GM06990 (cell line): ENCODE measurements around the gene FEZF1.

Experiments
- DNase-seq: peaks from one replicate; pipeline ENCODE4 v3.0.0-alpha.2; 2011; ENCODE audit not compliant: insufficient read length; ENCODE audit errors: extremely low read depth
- H3K27me3 ChIP-seq: replicated peaks from 2 replicates; pipeline ENCODE4 v1.6.0; 2011; ENCODE audit warnings: low read length; ENCODE audit not compliant: control insufficient read depth, insufficient read depth
- H3K36me3 ChIP-seq: 2 replicates; pipeline ENCODE4 v1.5.1; 2011; ENCODE audit warnings: low read length; ENCODE audit not compliant: control insufficient read depth, insufficient read depth
- H3K4me3 ChIP-seq: replicated peaks from 2 replicates; pipeline ENCODE4 v1.5.1; 2011; ENCODE audit warnings: low read depth, mild to moderate bottlenecking, control low read depth, low read length
- TF ChIP-seq, protein P1 (sequence below): IDR thresholded peaks from 2 replicates; pipeline ENCODE4 v1.5.1; 2011; ENCODE audit warnings: low read length, control low read depth, mild to moderate bottlenecking, inconsistent platforms; ENCODE audit not compliant: insufficient read depth, poor library complexity, severe bottlenecking

Gene FEZF1

DNA sequence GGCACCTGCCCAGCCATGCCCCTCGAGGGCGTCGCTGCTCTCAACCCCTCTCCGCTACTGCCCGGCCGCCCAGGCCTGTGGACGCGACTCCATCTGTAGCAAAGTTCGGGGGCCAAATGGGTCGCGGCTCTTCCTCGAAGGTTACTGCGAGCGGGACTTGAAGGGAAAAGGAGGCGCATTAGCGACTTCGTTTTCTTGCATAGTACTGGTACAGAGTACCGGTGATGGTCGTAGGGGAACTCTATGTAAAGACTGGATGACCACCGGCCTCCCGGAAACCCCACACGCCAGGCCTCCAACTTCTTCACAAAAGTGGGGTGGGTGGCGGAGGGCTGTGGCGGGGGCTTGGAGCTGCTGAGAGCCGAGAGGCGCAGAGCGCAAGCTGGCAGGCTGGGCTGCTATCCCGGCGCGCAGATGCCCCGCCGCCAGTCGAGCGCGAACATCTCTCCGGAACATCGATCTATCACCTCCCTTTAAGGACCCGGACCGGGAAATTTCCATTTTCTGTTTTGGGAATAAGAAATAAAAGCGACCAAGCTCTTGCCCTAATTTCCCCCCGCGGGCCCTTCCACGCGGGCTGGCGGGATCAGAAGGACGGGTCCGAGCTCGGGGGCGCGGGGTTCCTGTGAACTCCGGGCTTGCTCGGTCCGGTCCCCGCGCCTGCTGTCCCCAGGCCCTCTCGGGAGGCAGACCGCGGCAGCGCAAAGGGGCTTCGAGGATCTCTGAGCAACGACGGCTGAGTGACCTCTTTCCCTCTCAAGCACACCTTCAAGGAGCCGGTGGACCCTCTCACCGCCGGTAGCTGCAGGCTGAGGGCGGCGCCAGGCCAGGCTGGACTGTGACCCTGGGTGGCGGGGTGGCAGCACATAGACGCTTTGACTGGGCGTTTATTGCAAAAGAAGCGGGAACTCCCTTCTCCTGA is 12.2 kb upstream of the FEZF1 start:
- H3K4me3 ChIP-seq: no peak overlapping the region
- peaks cover 1% of the 10 kb centered on the region; the same call in 1 of the 2 replicates for H3K27me3 ChIP-seq
- no peaks in the 10 kb centered on the region for H3K36me3 ChIP-seq
- TF ChIP-seq, protein P1, sequence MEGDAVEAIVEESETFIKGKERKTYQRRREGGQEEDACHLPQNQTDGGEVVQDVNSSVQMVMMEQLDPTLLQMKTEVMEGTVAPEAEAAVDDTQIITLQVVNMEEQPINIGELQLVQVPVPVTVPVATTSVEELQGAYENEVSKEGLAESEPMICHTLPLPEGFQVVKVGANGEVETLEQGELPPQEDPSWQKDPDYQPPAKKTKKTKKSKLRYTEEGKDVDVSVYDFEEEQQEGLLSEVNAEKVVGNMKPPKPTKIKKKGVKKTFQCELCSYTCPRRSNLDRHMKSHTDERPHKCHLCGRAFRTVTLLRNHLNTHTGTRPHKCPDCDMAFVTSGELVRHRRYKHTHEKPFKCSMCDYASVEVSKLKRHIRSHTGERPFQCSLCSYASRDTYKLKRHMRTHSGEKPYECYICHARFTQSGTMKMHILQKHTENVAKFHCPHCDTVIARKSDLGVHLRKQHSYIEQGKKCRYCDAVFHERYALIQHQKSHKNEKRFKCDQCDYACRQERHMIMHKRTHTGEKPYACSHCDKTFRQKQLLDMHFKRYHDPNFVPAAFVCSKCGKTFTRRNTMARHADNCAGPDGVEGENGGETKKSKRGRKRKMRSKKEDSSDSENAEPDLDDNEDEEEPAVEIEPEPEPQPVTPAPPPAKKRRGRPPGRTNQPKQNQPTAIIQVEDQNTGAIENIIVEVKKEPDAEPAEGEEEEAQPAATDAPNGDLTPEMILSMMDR: no peak
- DNase-seq: no peak

DNA sequence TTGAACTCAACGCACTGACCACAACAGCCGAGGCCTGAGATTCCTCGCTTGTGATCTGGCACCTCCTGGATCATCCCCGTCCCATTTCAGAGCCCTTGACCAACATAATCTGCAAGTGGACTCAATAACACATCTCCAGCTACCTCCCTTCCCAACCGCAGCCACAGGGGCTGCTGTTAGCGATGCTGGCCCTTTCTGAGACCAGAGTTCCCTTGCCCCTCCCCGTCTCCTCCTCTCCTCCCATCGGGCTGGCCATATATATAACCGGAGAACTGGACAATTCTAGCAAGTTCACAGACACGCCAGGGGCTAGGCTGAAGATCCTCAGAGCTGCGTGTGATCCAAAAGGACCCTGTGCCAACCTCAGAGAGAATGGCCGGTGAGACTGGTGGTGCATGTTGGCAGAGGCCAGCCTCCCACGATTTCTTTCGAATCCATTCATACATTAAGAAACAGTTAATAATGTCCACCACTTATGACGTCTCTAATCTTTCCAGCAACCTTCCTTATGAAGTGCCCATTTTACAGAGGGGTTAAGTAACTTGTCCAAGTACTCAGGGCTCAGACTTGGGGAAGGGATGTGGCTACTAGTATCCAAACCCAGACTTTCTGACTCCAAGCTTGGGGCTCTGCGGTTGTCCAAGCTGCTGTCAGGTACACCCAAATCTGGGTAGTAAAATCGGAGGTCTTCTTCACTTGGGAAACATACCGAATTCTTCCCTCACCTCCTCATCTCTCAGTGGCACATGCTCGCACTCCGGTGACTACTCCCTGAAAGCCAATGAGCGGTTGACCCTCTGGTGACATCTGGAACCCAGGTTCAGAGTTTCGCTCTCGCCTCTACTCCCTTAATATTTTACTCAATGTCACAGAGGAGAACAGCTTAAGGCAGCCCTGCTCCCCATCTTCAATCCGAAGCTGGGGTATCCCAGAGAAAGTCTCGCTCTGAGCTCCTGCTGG is 11.2 kb upstream of the FEZF1 start:
- Histone ChIP-seq H3K27me3 (peaks cover 1% of the 10 kb centered on the region; the same call in 1 of the 2 replicates), H3K4me3 (no peak overlapping the region), H3K36me3 (no peaks in the 10 kb centered on the region)
- TF ChIP-seq, protein P1: no peak
- no peak for DNase-seq

DNA sequence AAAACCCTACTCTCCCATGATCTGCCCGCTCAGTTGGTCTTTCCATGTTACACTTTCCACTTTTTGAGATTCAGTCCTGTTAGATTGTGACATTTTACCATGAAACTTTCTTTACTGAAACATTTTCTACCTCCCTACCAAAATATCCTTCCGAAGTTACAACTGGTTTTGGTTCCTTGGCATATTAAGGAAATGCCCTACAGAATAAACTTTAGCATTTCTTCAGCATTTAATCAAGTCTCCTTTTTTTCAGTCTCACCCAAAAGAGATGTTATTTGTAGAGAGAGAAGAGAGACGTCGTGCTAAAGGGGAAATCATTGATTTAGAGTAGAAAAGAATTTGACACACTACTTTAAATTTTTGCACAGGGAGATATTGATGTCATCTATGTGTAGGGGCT is 9.7 kb upstream of the FEZF1 start:
- Histone ChIP-seq H3K36me3 (no peaks in the 10 kb centered on the region), H3K4me3 (no peak overlapping the region), H3K27me3 (peaks cover 1% of the 10 kb centered on the region; the same call in 1 of the 2 replicates)
- TF ChIP-seq, protein P1: no peak
- no peak for DNase-seq

DNA sequence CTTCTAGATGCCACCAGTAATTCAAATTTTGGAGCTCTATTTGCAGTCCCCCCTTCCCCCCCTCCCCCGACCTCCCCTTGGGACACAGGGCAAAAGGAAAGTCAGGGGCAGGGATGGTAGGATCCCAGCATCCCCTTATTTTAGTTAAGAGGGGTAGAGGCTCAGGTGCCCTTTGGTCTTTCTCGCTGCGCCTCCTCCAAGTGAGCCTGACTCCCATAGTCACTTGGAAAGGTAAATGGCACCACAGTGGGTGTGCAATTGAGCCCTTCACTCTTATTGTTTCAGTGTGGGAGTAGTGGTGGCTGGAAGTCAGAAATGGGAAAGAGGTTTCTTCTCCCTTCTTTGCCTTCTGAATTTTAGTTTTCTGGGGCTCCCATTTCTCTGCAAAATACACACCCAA is 8.2 kb upstream of the FEZF1 start:
- DNase-seq: no peak
- H3K27me3 ChIP-seq: peaks cover 1% of the 10 kb centered on the region; the same call in 1 of the 2 replicates
- H3K4me3 ChIP-seq: no peak overlapping the region
- H3K36me3 ChIP-seq: no peaks in the 10 kb centered on the region
- TF ChIP-seq, protein P1: no peak

DNA sequence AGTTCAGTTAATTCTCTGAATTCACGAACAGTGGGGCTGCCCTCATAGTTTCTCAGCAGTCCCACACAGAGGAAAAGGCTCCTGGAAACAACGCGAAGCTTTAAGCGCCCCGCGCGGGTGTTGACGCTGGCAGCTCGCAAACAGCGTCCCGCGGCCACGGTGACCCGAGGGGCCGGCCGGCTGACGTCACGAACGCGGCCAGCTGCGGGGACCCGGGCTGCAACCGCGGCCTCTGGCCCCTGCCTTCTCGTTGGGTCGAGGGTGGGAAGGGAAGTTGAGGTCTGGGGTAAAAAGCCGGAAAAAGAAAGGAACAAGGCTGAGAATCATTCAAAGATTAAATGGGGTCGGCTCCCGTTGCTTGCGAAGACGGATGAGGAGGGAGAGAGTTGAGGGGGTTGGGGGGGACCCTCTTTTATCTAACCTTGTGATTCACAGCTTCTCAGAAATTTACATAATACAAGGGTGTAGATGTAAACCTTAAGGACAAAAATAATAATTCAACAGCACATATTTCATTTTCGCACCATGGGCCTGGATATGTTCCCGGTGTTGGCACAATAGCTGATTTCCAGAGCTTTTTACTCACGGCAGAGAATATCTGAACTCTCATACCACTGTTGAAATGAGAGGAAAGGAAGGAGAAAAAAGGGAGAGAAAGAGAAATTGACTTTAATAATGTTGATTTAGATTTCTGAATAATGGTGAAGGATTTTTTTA is 7.3 kb upstream of the FEZF1 start:
- Histone ChIP-seq H3K27me3 (peaks cover 1% of the 10 kb centered on the region; the same call in 1 of the 2 replicates), H3K36me3 (no peaks in the 10 kb centered on the region), H3K4me3 (no peak overlapping the region)
- DNase-seq: no peak
- TF ChIP-seq, protein P1: no peak
